H9 (cell line): Measurements from ENCODE around the gene LRRC73. TPM values are rescaled to one million over a fixed set of nuclear protein-coding genes. Genes with fewer than 3 reads are reported as not detected.
A peak's percentile ranks its signal among the peaks of the same experiment; 100 is the strongest.

Source experiments
- DNase-seq: peaks from one replicate; pipeline ENCODE4 v3.0.0-alpha.2; 2017
- H2AFZ ChIP-seq: one replicate; pipeline ENCODE4 v1.6.1; 2013; ENCODE audit warnings: mild to moderate bottlenecking, low read length, control low read depth, moderate library complexity
- H2AK5ac ChIP-seq: 2 replicates; pipeline ENCODE4 v1.6.1; 2013; ENCODE audit warnings: low read length, control low read depth, mixed read lengths; ENCODE audit not compliant: insufficient read length
- H2BK120ac ChIP-seq: one replicate; pipeline ENCODE4 v1.6.1; 2013; ENCODE audit warnings: low read depth, mild to moderate bottlenecking, low read length, control low read depth, inconsistent platforms; ENCODE audit not compliant: poor library complexity, severe bottlenecking
- H2BK12ac ChIP-seq: 2 replicates; pipeline ENCODE4 v1.6.1; 2013; ENCODE audit warnings: low read length, control low read depth, mixed read lengths, low read depth; ENCODE audit not compliant: insufficient read length
- H2BK15ac ChIP-seq: 2 replicates; pipeline ENCODE4 v1.6.1; 2013; ENCODE audit warnings: low read depth, low read length, control low read depth
- H2BK20ac ChIP-seq: one replicate; pipeline ENCODE4 v1.6.1; 2013; ENCODE audit warnings: low read depth, mild to moderate bottlenecking, low read length, control low read depth, inconsistent platforms; ENCODE audit not compliant: poor library complexity, severe bottlenecking
- H2BK5ac ChIP-seq: 2 replicates; pipeline ENCODE4 v1.6.1; 2013; ENCODE audit warnings: low read length, control low read depth, mixed read lengths; ENCODE audit not compliant: insufficient read length
- H3K14ac ChIP-seq: 2 replicates; pipeline ENCODE4 v1.6.1; 2013; ENCODE audit warnings: low read length, control low read depth; ENCODE audit not compliant: insufficient read depth
- H3K18ac ChIP-seq: 2 replicates; pipeline ENCODE4 v1.6.1; 2013; ENCODE audit warnings: low read depth, mild to moderate bottlenecking, mixed read lengths, low read length, control low read depth; ENCODE audit not compliant: insufficient read length
- H3K23ac ChIP-seq: 2 replicates; pipeline ENCODE4 v1.6.1; 2013; ENCODE audit warnings: low read length, control low read depth, mixed read lengths, low read depth; ENCODE audit not compliant: insufficient read length
- H3K23me2 ChIP-seq: 2 replicates; pipeline ENCODE4 v1.6.1; 2013; ENCODE audit warnings: low read depth, mild to moderate bottlenecking, mixed read lengths, low read length, control low read depth; ENCODE audit not compliant: insufficient read length, poor library complexity, severe bottlenecking
- H3K27ac ChIP-seq: 2 replicates; pipeline ENCODE4 v1.5.1; 2013; ENCODE audit warnings: low read length, control low read depth, mixed read lengths, low read depth; ENCODE audit not compliant: insufficient read length
- H3K27me3 ChIP-seq: 2 replicates; pipeline ENCODE4 v1.6.1; 2013; ENCODE audit warnings: low read length, control low read depth, inconsistent platforms; ENCODE audit not compliant: insufficient read depth
- H3K4ac ChIP-seq: 2 replicates; pipeline ENCODE4 v1.6.1; 2013; ENCODE audit warnings: low read depth, mild to moderate bottlenecking, control low read depth, inconsistent platforms, low read length, moderate library complexity
- H3K4me1 ChIP-seq: 2 replicates; pipeline ENCODE4 v1.6.1; 2013; ENCODE audit warnings: low read length, control low read depth, inconsistent platforms; ENCODE audit not compliant: insufficient read depth
- H3K4me2 ChIP-seq: 2 replicates; pipeline ENCODE4 v1.6.1; 2013; ENCODE audit warnings: low read length, control low read depth, mixed read lengths; ENCODE audit not compliant: insufficient read length, insufficient read depth
- H3K56ac ChIP-seq: 2 replicates; pipeline ENCODE4 v1.6.1; 2013; ENCODE audit warnings: low read depth, mild to moderate bottlenecking, mixed read lengths, low read length, control low read depth; ENCODE audit not compliant: insufficient read length
- H3K79me1 ChIP-seq: 2 replicates; pipeline ENCODE4 v1.6.1; 2013; ENCODE audit warnings: low read depth, mild to moderate bottlenecking, moderate library complexity, low read length, control low read depth, inconsistent platforms; ENCODE audit not compliant: insufficient read depth, poor library complexity, severe bottlenecking
- H3K79me2 ChIP-seq: 2 replicates; pipeline ENCODE4 v1.6.1; 2013; ENCODE audit warnings: low read length, control low read depth, inconsistent platforms; ENCODE audit not compliant: insufficient read depth
- H3K9ac ChIP-seq: 2 replicates; pipeline ENCODE4 v1.6.1; 2013; ENCODE audit warnings: low read length, control low read depth, mixed read lengths; ENCODE audit not compliant: insufficient read length; ENCODE audit errors: extremely low read depth
- H3K9me3 ChIP-seq: one replicate; pipeline ENCODE4 v1.6.1; 2013; ENCODE audit warnings: low read depth, low read length, inconsistent platforms; ENCODE audit not compliant: control insufficient read depth
- H3T11ph ChIP-seq: one replicate; pipeline ENCODE4 v1.6.1; 2013; ENCODE audit warnings: mild to moderate bottlenecking, low read length, control low read depth, inconsistent platforms
- H4K20me1 ChIP-seq: one replicate; pipeline ENCODE4 v1.6.1; 2013; ENCODE audit not compliant: control insufficient read depth, insufficient read length, insufficient read depth
- H4K5ac ChIP-seq: 2 replicates; pipeline ENCODE4 v1.6.1; 2013; ENCODE audit warnings: low read depth, mild to moderate bottlenecking, mixed read lengths, low read length, control low read depth; ENCODE audit not compliant: insufficient read length
- H4K8ac ChIP-seq: replicated peaks from 2 replicates; pipeline ENCODE4 v1.6.1; 2013; ENCODE audit warnings: low read length, control low read depth, mixed read lengths, low read depth; ENCODE audit not compliant: insufficient read length
- H4K91ac ChIP-seq: 2 replicates; pipeline ENCODE4 v1.6.1; 2013; ENCODE audit warnings: low read depth, mild to moderate bottlenecking, moderate library complexity, mixed read lengths, low read length, control low read depth; ENCODE audit not compliant: insufficient read length
- H3K27ac Mint-ChIP-seq, 3 experiments: 2 replicates in 2 of 3; 3 replicates in 1 of 3; pipeline ENCODE4 v1.8.0; 2020 to 2021; ENCODE audit warnings: mixed read lengths in 3 of 3, mild to moderate bottlenecking in 1 of 3, moderate library complexity in 1 of 3
- H3K27me3 Mint-ChIP-seq: 2 replicates; pipeline ENCODE4 v1.8.0; 2021; ENCODE audit warnings: low read depth, mild to moderate bottlenecking, moderate library complexity, mixed read lengths
- H3K36me3 Mint-ChIP-seq, 3 experiments: 2 replicates in 2 of 3; 3 replicates in 1 of 3; pipeline ENCODE4 v1.8.0; 2020 to 2021; ENCODE audit warnings: low read depth in 3 of 3, mixed read lengths in 3 of 3; ENCODE audit not compliant: insufficient read depth in 1 of 3
- H3K4me1 Mint-ChIP-seq, 2 experiments: 2 replicates each; pipeline ENCODE4 v1.8.0; 2020; ENCODE audit warnings: mixed read lengths in 2 of 2
- H3K4me3 Mint-ChIP-seq, 2 experiments: 2 replicates in 1 of 2; 3 replicates in 1 of 2; pipeline ENCODE4 v1.8.0; 2020 to 2021; ENCODE audit warnings: mild to moderate bottlenecking in 2 of 2, mixed read lengths in 2 of 2, moderate library complexity in 1 of 2
- H3K9me3 Mint-ChIP-seq, 2 experiments: 2 replicates in 1 of 2; 3 replicates in 1 of 2; pipeline ENCODE4 v1.8.0; 2020; ENCODE audit warnings: mild to moderate bottlenecking in 2 of 2, mixed read lengths in 2 of 2, moderate library complexity in 1 of 2
- WGBS: extraction: QIAGEN DNeasy Blood & Tissue Kit; methylation state at CpG from one replicate; pipeline ENCODE4 v1.1.7; 2013; ENCODE audit warnings: missing lambda C conversion rate, low lambda C conversion rate, mixed read lengths; ENCODE audit not compliant: insufficient read length; ENCODE audit errors: extremely low coverage; 5-methylcytosine and 5-hydroxymethylcytosine counted together
- total RNA-seq: library from RNA; stranded (reverse); gene quantifications from 2 replicates; pipeline ENCODE4 v1.2.1, GENCODE V29; 2021
- TF ChIP-seq, protein P1 (sequence below): fragments of 200-600 bp; sonication (generic); conservative IDR thresholded peaks from 3 replicates; pipeline ENCODE4 v1.8.0; 2021; ENCODE audit warnings: antibody characterized with exemption, mild to moderate bottlenecking

Gene LRRC73
- total RNA-seq, 1 experiment from 2014 or later: 0.55 TPM

DNA sequence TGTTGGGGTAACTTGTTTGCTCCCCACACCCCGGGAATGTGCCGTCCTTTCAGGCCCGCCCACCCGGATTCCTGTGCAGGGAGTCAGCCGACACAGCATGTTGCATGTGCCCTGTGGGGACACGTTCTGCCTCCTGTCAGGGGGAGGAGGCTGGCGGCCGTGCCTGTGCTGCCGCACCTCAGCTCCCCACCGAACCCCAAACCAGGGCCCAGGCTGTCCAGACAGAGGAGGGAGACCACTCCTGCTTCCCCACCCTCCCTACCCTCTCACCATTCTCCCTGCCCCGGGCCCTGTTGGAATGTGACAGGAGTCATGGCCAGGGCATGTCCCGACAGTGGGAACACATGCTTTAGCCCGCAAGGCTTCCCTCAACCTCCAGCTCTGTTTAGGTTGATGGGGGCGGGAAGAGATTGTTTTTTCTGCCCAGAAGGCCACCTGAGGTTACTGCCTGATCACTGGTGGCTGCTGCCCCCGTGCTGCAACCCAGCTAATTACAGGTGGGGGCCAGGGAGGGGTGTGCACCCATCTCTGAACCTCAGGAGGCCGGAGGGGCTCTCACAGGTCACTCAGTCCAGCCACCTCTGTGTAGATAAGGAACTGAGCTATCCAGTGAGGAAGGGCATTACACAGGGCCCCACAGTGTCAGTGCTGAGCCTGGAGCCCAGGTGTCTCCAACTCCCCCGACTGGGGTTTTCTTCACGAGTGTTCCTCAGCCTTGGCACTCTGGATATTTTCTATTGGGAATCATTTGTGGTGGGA, 13.6 kb downstream of the LRRC73 start:
- peak; percentile 71 for DNase-seq
- H3K4ac ChIP-seq: no peak overlapping the region
- H3K9me3 ChIP-seq: no peaks in the 10 kb centered on the region
- H3K23ac ChIP-seq: no peak overlapping the region
- H2BK15ac ChIP-seq: no peak overlapping the region
- no peak overlapping the region for H3K56ac ChIP-seq
- H3K4me1 Mint-ChIP-seq: peaks cover 30% of the 10 kb centered on the region in 2 experiments
- no peaks in the 10 kb centered on the region for H3K27me3 Mint-ChIP-seq
- H3K4me2 ChIP-seq: no peak overlapping the region
- H3K79me1 ChIP-seq: peaks cover 5% of the 10 kb centered on the region
- H3T11ph ChIP-seq: no peak overlapping the region
- no peak overlapping the region for H2AK5ac ChIP-seq
- peaks cover 6% of the 10 kb centered on the region; the same call in 1 of the 2 replicates for H3K4me1 ChIP-seq
- no peak overlapping the region for H4K91ac ChIP-seq
- no peaks in the 10 kb centered on the region for H3K9me3 Mint-ChIP-seq
- H4K8ac ChIP-seq: no peak overlapping the region
- no peak overlapping the region for H3K9ac ChIP-seq
- H2BK20ac ChIP-seq: no peak overlapping the region
- no peak overlapping the region for H3K18ac ChIP-seq
- peak overlapping the region in 2 of 3 experiments; percentile 65 to 77; a peak in 4 of 7 replicates for H3K27ac Mint-ChIP-seq
- no peak overlapping the region for H3K14ac ChIP-seq
- H3K27ac ChIP-seq: no peak overlapping the region
- no peaks in the 10 kb centered on the region for H3K23me2 ChIP-seq
- H3K27me3 ChIP-seq: no peaks in the 10 kb centered on the region
- no peaks in the 10 kb centered on the region; the same call in 1 of the 2 replicates for H3K79me2 ChIP-seq
- no peak overlapping the region for H2BK120ac ChIP-seq
- peaks cover 10 to 39% (median 36%) of the 10 kb centered on the region in 3 experiments for H3K36me3 Mint-ChIP-seq
- TF ChIP-seq, protein P1, sequence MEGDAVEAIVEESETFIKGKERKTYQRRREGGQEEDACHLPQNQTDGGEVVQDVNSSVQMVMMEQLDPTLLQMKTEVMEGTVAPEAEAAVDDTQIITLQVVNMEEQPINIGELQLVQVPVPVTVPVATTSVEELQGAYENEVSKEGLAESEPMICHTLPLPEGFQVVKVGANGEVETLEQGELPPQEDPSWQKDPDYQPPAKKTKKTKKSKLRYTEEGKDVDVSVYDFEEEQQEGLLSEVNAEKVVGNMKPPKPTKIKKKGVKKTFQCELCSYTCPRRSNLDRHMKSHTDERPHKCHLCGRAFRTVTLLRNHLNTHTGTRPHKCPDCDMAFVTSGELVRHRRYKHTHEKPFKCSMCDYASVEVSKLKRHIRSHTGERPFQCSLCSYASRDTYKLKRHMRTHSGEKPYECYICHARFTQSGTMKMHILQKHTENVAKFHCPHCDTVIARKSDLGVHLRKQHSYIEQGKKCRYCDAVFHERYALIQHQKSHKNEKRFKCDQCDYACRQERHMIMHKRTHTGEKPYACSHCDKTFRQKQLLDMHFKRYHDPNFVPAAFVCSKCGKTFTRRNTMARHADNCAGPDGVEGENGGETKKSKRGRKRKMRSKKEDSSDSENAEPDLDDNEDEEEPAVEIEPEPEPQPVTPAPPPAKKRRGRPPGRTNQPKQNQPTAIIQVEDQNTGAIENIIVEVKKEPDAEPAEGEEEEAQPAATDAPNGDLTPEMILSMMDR: peak; percentile 75
- peaks cover 2% of the 10 kb centered on the region for H4K20me1 ChIP-seq
- no peak overlapping the region for H2BK5ac ChIP-seq
- no peak overlapping the region for H2AFZ ChIP-seq
- WGBS: no CpG with 5 or more reads among the region's 18 CpGs
- no peak overlapping the region for H4K5ac ChIP-seq
- no peak overlapping the region for H3K4me3 Mint-ChIP-seq
- no peak overlapping the region for H2BK12ac ChIP-seq
